Muscle of arm (tissue), 14 donors: ENCODE results near the gene ACAT1. TPM values are rescaled to one million over a fixed set of nuclear protein-coding genes. Genes with fewer than 3 reads are reported as not detected.
"Not testable (repeated sequence)": the region's sequence is repeated elsewhere in the genome, so short reads cannot be mapped to it uniquely, and the experiment has no call there.

Source experiments
- DNase-seq: peaks from one replicate; pipeline ENCODE4 v3.0.0-alpha.2; 2013
- long read RNA-seq, 11 donors: transcript quantifications; one replicate each; lab custom pipeline, GENCODE V29; 2026
- polyA plus RNA-seq, 12 donors: library from polyadenylated mRNA; unstranded; fragments of 120-200 nt; gene quantifications; one replicate each; pipeline ENCODE4 v1.2.1, GENCODE V29; 2013; ENCODE audit not compliant: insufficient read length in 12 of 12

Gene ACAT1
- polyA plus RNA-seq = 100 to 1,000 TPM in 1 of 12 donors, 10 to 100 TPM in 10, not detected in 1; 56.9 to 199 (median 71.1) TPM
- long read RNA-seq, donor 1, transcript ACAT1-201 (12 exons, 1,761 nt) = major isoform, 11 of 21 reads
- long read RNA-seq, donor 1, partial matches to known transcripts = 6 of 21 reads
- long read RNA-seq, donor 1, other reads (novel, unspliced or antisense) = 0 of 21 reads
- long read RNA-seq, donor 2, transcript ACAT1-201 (12 exons, 1,761 nt) = major isoform, 28 of 31 reads
- long read RNA-seq, donor 2, partial matches to known transcripts = 0 of 31 reads
- long read RNA-seq, donor 2, other reads (novel, unspliced or antisense) = 0 of 31 reads
- long read RNA-seq, donor 3, transcript ACAT1-201 (12 exons, 1,761 nt) = major isoform, 16 of 24 reads
- long read RNA-seq, donor 3, partial matches to known transcripts = 6 of 24 reads
- long read RNA-seq, donor 3, other reads (novel, unspliced or antisense) = 0 of 24 reads
- long read RNA-seq, donor 4, transcript ACAT1-201 (12 exons, 1,761 nt) = major isoform, 6 of 7 reads
- long read RNA-seq, donor 4, partial matches to known transcripts = 0 of 7 reads
- long read RNA-seq, donor 4, other reads (novel, unspliced or antisense) = 0 of 7 reads
- long read RNA-seq, donor 5 = 0 reads
- long read RNA-seq, donor 6, transcript ACAT1-201 (12 exons, 1,761 nt) = major isoform, 8 of 21 reads
- long read RNA-seq, donor 6, partial matches to known transcripts = 12 of 21 reads
- long read RNA-seq, donor 6, other reads (novel, unspliced or antisense) = 0 of 21 reads
- long read RNA-seq, donor 7, transcript ACAT1-201 (12 exons, 1,761 nt) = major isoform, 14 of 16 reads
- long read RNA-seq, donor 7, partial matches to known transcripts = 0 of 16 reads
- long read RNA-seq, donor 7, other reads (novel, unspliced or antisense) = 0 of 16 reads
- long read RNA-seq, donor 8, transcript ACAT1-201 (12 exons, 1,761 nt) = major isoform, 23 of 28 reads
- long read RNA-seq, donor 8, transcript ACAT1-210 (2 exons, 558 nt) = minor isoform, 5 of 28 reads
- long read RNA-seq, donor 8, partial matches to known transcripts = 0 of 28 reads
- long read RNA-seq, donor 8, other reads (novel, unspliced or antisense) = 0 of 28 reads
- long read RNA-seq, donor 9, transcript ACAT1-201 (12 exons, 1,761 nt) = major isoform, 11 of 11 reads
- long read RNA-seq, donor 9, partial matches to known transcripts = 0 of 11 reads
- long read RNA-seq, donor 9, other reads (novel, unspliced or antisense) = 0 of 11 reads
- long read RNA-seq, donor 10, transcript ACAT1-210 (2 exons, 558 nt) = minor isoform, 5 of 31 reads
- long read RNA-seq, donor 10, transcript ACAT1-201 (12 exons, 1,761 nt) = major isoform, 21 of 31 reads
- long read RNA-seq, donor 10, partial matches to known transcripts = 5 of 31 reads
- long read RNA-seq, donor 10, other reads (novel, unspliced or antisense) = 0 of 31 reads
- long read RNA-seq, donor 11, transcript ACAT1-201 (12 exons, 1,761 nt) = major isoform, 24 of 37 reads
- long read RNA-seq, donor 11, partial matches to known transcripts = 11 of 37 reads
- long read RNA-seq, donor 11, other reads (novel, unspliced or antisense) = 0 of 37 reads

DNA sequence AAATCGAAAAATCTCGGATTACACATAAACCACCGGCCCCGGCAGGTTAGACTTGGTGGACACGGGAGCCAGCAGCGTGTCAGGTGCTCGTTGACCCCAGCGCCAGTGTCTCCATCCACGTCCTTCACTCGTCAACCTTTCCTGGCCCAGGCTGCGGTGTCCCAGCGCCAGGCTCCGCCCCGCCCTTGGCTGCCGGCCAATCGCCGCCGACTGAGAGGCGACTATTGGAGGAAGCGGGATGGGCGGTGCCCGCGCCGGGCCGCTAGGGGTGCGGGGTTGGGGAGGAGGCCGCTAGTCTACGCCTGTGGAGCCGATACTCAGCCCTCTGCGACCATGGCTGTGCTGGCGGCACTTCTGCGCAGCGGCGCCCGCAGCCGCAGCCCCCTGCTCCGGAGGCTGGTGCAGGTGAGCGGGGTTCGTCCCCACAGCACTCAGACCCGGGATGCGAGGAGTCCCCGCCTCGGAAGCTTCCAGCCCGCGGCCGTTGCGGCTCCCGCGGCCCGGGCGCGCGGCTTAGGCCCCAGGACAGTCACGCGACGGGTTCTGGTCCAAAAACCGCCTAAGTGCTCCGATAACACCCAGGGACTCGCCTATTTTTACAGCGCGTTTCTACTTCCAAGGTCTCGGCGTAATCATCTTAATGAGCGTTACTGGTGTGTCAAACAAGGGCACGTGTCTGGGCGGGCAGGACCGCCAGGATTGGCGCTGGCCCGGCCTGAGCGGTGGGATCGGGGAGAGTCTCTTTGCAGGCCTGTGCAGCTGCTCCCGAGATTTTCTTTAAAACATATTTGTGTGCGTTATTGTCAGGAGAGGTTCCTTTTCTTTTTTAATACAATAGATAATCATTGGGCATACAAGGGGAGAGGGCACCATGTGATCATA, at the start of gene ACAT1:
Gene ACAT1 (plus strand): TSS at position 294 of the 882 bp plus-strand sequence. CDS start 40 bp downstream, at position 334.
- DNase-seq = peak; percentile 96

DNA sequence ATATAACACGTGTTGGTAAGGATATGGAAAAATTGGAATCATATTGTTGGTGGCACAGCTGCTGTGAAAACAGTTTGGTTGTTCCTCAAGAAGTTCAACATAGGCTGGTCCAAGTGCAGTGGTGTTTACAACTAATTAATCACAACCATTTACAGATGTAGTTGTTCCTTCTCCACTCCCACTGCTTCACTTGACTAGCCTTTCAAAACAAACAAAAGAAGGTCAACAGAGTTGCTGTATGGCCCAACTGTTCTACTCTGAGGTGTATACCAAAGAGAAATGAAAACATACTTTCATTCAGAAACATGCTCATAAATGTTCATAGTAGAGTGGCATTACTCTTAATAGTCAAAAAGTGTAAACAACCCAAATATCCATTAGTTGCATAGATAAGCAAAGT, 36.6 kb upstream of the ACAT1 start:
- no peak for DNase-seq

- DNase-seq = no peak
These were observed 35.7 kb upstream of the ACAT1 start for GRCh38 chr11:108085672-108086071.

- DNase-seq = no peak
These were observed 29.2 kb upstream of the ACAT1 start for GRCh38 chr11:108092134-108092533.

- no peak for DNase-seq
These were observed 28.1 kb upstream of the ACAT1 start for GRCh38 chr11:108093128-108093904.

DNA sequence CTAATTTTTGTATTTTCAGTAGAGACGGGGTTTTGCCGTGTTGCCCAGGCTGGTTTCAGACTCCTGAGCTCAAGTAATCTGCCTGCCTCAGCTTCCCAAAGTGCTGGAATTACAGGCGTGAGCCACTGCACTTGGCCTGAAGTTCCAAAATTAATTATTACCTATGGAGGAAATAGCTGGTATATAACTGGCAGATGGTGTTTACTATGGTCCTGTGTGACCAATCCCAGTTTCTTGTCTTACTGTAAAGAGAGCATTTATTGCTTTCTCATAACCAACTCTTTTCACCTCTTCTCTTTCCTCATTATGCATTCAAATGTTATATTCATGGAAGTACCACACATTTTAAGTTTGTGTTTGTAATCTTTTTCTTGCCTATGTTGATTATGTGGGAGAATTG, 24.2 kb upstream of the ACAT1 start:
- DNase-seq = no peak

- DNase-seq = no peak
These were observed 20.1 kb upstream of the ACAT1 start for GRCh38 chr11:108101090-108101775.

DNA sequence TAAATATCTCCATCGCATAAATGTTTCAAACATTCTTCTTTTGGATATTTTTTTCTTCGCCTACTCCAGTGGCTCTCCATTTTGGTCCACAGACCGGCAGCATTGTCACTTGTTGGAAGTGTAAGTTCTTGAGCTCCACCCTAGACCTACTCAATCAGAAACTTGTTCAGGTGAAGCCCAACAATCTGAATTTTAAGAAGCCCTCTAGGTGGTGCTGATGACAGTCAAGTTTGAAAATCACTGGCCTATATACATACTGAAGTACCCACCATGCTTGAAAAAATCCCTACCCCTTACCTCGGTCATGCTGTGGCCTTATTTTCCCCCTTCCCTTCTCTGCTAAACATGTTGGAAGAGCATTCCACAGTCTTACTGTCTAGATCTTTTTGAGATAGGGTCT, 10.2 kb upstream of the ACAT1 start:
- DNase-seq = no peak

- no peak for DNase-seq
These were observed 9.3 kb upstream of the ACAT1 start for GRCh38 chr11:108112057-108112456.

DNA sequence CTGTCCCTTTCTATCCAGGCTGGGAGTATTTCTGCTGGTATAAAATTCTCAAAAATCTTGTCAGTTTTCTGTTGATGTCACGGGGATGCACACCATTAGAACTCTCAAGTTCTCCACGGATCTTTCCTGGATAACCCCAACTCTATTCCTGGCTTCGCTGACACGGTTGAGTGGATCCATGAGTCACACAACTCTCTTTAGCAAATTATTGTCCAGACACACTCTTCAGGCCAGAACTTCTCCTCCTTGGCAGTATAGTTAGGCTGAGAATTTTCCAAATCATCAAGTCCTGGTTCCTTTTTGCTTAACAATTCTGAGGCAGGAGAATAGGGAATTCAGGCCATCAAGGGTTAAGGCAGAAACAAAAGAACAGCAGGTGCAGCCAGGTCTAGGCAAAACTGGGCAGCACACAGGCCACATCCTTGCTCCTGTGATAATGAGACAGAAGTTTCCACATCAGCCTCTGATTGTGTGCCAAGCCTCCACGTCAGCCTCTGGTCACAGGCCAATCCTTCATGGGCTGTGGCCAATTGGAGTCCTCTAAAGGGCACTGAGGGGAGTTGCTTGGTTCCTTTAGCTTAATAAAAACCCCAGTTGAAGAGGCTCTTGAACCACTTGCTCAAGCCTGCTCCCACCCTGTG, 5.7 kb upstream of the ACAT1 start:
- DNase-seq = peak; percentile 83

DNA sequence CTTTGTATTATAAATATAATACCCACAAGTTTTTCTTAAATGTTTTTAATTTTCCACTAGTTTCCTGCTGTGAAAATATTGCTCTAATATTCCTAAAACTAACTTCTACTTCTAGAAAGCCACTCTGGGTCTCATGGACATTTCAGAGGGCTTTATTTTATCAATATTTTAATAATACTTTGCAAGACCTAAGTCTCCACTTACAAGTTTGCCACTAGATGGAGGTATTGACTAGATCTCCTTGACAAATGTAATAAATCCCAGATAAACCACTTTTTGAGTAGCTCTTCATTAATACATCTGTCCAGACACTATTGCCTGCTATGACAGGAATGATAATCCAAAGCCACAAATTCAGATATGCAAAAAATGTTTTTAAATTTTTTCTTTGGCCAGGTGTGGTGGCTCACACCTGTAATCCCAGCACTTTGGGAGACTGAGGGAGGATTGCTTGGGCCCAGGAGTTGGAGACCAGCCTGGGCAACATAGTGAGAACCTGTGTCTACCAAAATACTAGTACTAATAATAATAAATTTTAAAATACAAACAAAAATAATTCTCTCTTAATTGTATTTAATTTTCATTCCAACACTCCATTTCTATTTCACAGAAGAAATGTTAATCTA, 3.5 kb upstream of the ACAT1 start:
- DNase-seq = peak; percentile 34

DNA sequence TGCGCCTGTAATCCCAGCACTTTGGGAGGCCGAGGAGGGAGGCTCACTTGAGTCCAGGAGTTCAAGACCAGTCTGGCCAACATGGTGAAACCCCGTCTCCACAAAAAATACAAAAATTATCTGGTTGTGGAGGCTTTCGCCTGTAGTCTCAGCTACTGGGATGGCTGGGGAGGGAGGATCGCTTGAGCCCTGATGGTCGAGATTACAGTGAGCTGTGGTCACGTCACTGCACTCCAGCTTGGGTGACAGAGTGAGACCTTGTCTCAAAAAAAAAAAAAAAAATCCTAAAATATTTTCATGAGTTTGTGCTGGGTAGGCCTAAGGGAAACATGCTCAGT, 462 bp upstream of the ACAT1 start:
- DNase-seq = not testable (repeated sequence)

- no peak for DNase-seq
These were observed 830 bp downstream of the ACAT1 start for GRCh38 chr11:108122166-108122628.

GRCh38 chr11:108125096-108125495, 3.7 kb downstream of the ACAT1 start:
- DNase-seq = no peak

DNA sequence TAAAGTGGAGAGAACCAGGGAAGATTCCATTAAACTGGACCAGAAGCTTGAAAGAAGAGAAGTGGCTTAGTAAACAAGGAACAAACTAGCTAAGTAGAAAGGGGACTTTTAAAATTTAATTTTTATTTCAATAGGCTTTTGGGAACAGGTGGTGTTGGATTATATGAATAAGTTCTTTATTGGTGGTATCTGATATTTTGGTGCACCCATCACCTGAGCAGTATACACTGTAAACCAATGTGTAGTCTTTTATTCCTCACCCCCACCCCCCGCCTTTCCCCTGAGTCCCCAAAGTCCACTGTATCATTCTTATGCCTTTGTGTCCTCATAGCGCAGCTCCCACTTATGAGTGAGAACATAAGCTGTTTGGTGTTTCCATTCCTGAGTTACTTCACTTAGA, 7.4 kb downstream of the ACAT1 start:
- DNase-seq = no peak

- DNase-seq = no peak
These were observed 10.6 kb downstream of the ACAT1 start for GRCh38 chr11:108131993-108132392.

- DNase-seq = not testable (repeated sequence)
These were observed 11.7 kb downstream of the ACAT1 start for GRCh38 chr11:108132993-108133538.
